Stomach (tissue), 4 donors: ENCODE results near the gene RNU7-1.

Source experiments
- EP300 ChIP-seq: sonication (generic); formaldehyde crosslinking; IDR thresholded peaks from one replicate; pipeline ENCODE4 v1.6.1; 2017; ENCODE audit warnings: antibody characterized with exemption
- POLR2AphosphoS5 ChIP-seq, 3 donors: sonication (generic); formaldehyde crosslinking; IDR thresholded peaks; one replicate each; pipeline ENCODE4 v1.6.1; 2016; ENCODE audit warnings: antibody characterized with exemption in 3 of 3
- TF ChIP-seq, protein P1 (sequence below), 7 experiments: fragments of 450-650 bp in 4 of 7; fragments of 200-600 bp in 3 of 7; sonication (generic) in 3 of 7; IDR thresholded peaks; one replicate each; pipeline ENCODE4 v1.5.1; 2016 to 2019; ENCODE audit warnings: antibody characterized with exemption in 7 of 7, control low read depth in 2 of 7, mild to moderate bottlenecking in 1 of 7

DNA sequence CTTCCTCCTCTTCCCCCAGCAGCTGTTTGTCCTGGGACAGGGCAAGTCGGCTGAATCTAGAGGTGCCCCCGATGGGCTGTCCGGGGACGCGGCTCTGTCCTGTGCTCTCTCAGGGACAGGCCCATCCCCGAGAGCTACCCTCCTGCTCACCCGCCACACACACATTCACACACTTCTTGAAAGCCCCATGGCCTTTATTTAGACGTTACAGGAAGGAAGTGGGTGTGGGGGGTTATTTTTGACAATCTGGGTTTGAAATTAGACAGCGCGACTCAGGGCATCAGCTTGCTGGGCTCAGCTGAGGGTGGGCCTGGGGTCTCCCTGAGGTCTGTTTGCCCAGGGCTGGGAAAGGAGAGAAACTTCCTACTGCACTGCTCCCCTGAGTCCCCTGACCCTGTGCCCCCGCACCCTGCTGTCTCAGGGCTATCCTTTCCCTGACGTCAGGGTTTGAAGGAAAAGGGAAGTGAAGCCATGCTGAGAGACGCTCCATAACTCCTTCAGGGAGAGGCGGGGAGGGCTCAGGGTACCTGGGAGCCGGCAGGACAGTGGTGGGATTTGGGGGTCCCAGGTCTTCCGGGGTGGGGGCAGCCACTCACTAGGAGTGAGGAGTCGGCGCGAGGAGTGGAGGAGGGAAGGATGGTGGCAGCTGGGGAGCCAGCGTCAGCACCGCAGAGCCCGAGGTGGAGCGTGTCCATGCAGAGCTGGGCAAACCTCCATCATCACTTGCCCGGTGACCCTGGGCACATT lies 15.6 kb downstream of the RNU7-1 start:
- TF ChIP-seq, protein P1, sequence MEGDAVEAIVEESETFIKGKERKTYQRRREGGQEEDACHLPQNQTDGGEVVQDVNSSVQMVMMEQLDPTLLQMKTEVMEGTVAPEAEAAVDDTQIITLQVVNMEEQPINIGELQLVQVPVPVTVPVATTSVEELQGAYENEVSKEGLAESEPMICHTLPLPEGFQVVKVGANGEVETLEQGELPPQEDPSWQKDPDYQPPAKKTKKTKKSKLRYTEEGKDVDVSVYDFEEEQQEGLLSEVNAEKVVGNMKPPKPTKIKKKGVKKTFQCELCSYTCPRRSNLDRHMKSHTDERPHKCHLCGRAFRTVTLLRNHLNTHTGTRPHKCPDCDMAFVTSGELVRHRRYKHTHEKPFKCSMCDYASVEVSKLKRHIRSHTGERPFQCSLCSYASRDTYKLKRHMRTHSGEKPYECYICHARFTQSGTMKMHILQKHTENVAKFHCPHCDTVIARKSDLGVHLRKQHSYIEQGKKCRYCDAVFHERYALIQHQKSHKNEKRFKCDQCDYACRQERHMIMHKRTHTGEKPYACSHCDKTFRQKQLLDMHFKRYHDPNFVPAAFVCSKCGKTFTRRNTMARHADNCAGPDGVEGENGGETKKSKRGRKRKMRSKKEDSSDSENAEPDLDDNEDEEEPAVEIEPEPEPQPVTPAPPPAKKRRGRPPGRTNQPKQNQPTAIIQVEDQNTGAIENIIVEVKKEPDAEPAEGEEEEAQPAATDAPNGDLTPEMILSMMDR (IDR thresholded peaks at IDR 0.05) = no peak
- peak in 1 of 3 donors; percentile 28 for TF ChIP-seq POLR2AphosphoS5 (IDR thresholded peaks at IDR 0.05)
- TF ChIP-seq EP300 = no peak
